B cell (primary cell): ENCODE measurements around the gene ADGRV1. TPM values are rescaled to one million over a fixed set of nuclear protein-coding genes. Genes with fewer than 3 reads are reported as not detected.

ENCODE experiments used
- ATAC-seq: fragments of 200-7000 bp; cut with Tn5 transposase; one replicate; pipeline ENCODE4 v1.10.0; 2021; ENCODE audit warnings: low read depth, mild to moderate bottlenecking, moderate number of reproducible peaks, moderate library complexity
- CTCF ChIA-PET: fragments of 350-600 bp; sonication (Branson Sonifier 250); formaldehyde crosslinking; loops from one replicate; lab custom pipeline; 2021; ENCODE audit warnings: antibody characterized with exemption, inconsistent platforms; lab: Charles Lee
- POLR2A ChIA-PET: fragments of 350-600 bp; sonication (Branson Sonifier 250); formaldehyde crosslinking; loops from one replicate; lab custom pipeline; 2021; ENCODE audit warnings: antibody characterized with exemption; lab: Charles Lee
- DNase-seq: peaks from one replicate; pipeline ENCODE4 v3.0.0; 2013
- H2AFZ ChIP-seq: 2 replicates; pipeline ENCODE4 v1.6.1; 2012; ENCODE audit warnings: mild to moderate bottlenecking, low read depth, low read length; ENCODE audit not compliant: insufficient read depth, poor library complexity, severe bottlenecking
- H3K27ac ChIP-seq, 2 donors: 1 replicate in 1 of 2; 2 replicates in 1 of 2; pipeline ENCODE4 v1.5.1; 2012 to 2013; ENCODE audit warnings: low read length in 2 of 2, mild to moderate bottlenecking in 2 of 2, moderate library complexity in 1 of 2
- H3K27me3 ChIP-seq, 4 experiments: fragments of 200-600 bp in 1 of 4; sonication (generic) in 1 of 4; replicated peaks in 1 of 4; 1 replicate in 2 of 4; 2 replicates in 2 of 4; pipeline versions ENCODE4 v1.6.1 to v1.7.0; 2013 to 2016; ENCODE audit warnings: low read length in 3 of 4, mild to moderate bottlenecking in 2 of 4, mixed read lengths in 1 of 4, moderate library complexity in 1 of 4; ENCODE audit not compliant: insufficient read depth in 4 of 4, control insufficient read depth in 3 of 4; ENCODE audit errors: control extremely low read depth in 1 of 4
- H3K36me3 ChIP-seq, 2 experiments: replicated peaks in 1 of 2; 1 replicate in 1 of 2; 2 replicates in 1 of 2; pipeline versions ENCODE4 v1.6.1 to v1.7.1; 2013; ENCODE audit warnings: low read length in 1 of 2; ENCODE audit not compliant: insufficient read depth in 2 of 2, control insufficient read depth in 1 of 2; ENCODE audit errors: control extremely low read depth in 1 of 2, extremely low read depth in 1 of 2
- H3K4me1 ChIP-seq, 2 donors: fragments of 200-600 bp in 1 of 2; sonication (generic) in 1 of 2; 1 replicate in 1 of 2; 2 replicates in 1 of 2; pipeline versions ENCODE4 v1.5.1 to v1.6.1; 2013 to 2017; ENCODE audit warnings: low read length in 2 of 2; ENCODE audit not compliant: control insufficient read depth in 2 of 2, insufficient read depth in 2 of 2
- H3K4me2 ChIP-seq: replicated peaks from 2 replicates; pipeline ENCODE3; 2012; ENCODE audit warnings: mild to moderate bottlenecking, low read depth, low read length; ENCODE audit not compliant: poor library complexity, severe bottlenecking
- H3K4me3 ChIP-seq, 5 experiments: fragments of 200-600 bp in 1 of 5; sonication (generic) in 1 of 5; 1 replicate in 3 of 5; 2 replicates in 2 of 5; pipeline versions ENCODE4 v1.5.1 to v1.7.0; 2011 to 2016; ENCODE audit warnings: low read length in 4 of 5, mild to moderate bottlenecking in 4 of 5, low read depth in 2 of 5, control low read depth in 1 of 5, moderate library complexity in 1 of 5; ENCODE audit not compliant: insufficient read depth in 1 of 5; ENCODE audit errors: control extremely low read depth in 1 of 5, extremely low read depth in 1 of 5
- H3K79me2 ChIP-seq: fragments of 200-600 bp; sonication (generic); one replicate; pipeline ENCODE4 v1.6.0; 2016; ENCODE audit warnings: low read length; ENCODE audit not compliant: control insufficient read depth, insufficient read depth
- H3K9ac ChIP-seq: fragments of 200-600 bp; sonication (generic); 2 replicates; pipeline ENCODE4 v1.6.1; 2017; ENCODE audit warnings: mild to moderate bottlenecking, low read length, moderate library complexity
- H3K9me3 ChIP-seq, 3 donors: one replicate each; pipeline versions ENCODE4 v1.6.1 to v1.7.1; 2013; ENCODE audit warnings: low read length in 2 of 3; ENCODE audit not compliant: control insufficient read depth in 2 of 3, insufficient read depth in 1 of 3; ENCODE audit errors: control extremely low read depth in 1 of 3
- H4K20me1 ChIP-seq: 2 replicates; pipeline ENCODE4 v1.6.0; 2012; ENCODE audit warnings: mild to moderate bottlenecking, low read length; ENCODE audit not compliant: insufficient read depth, control insufficient read depth, poor library complexity, severe bottlenecking
- H3K27ac Mint-ChIP-seq: one replicate; pipeline ENCODE4 v1.8.0; 2021; ENCODE audit warnings: mixed read lengths
- H3K27me3 Mint-ChIP-seq: one replicate; pipeline ENCODE4 v1.8.0; 2021; ENCODE audit warnings: mixed read lengths
- H3K4me1 Mint-ChIP-seq: one replicate; pipeline ENCODE4 v1.8.0; 2021; ENCODE audit warnings: mixed read lengths
- H3K4me3 Mint-ChIP-seq: one replicate; pipeline ENCODE4 v1.8.0; 2021; ENCODE audit warnings: mixed read lengths
- H3K9me3 Mint-ChIP-seq: one replicate; pipeline ENCODE4 v1.8.0; 2022; ENCODE audit warnings: mixed read lengths; ENCODE audit not compliant: insufficient read depth
- EZH2 ChIP-seq: IDR thresholded peaks from 2 replicates; pipeline ENCODE4 v1.6.1; 2012; ENCODE audit warnings: borderline replicate concordance, low read depth, mild to moderate bottlenecking, moderate library complexity, low read length; ENCODE audit not compliant: insufficient read depth, poor library complexity, severe bottlenecking
- WGBS: methylation state at CpG from one replicate; pipeline ENCODE4 v1.1.5; 2013; ENCODE audit warnings: missing lambda C conversion rate; ENCODE audit not compliant: insufficient coverage; 5-methylcytosine and 5-hydroxymethylcytosine counted together
- intact Hi-C: fragments of 100-400 bp; cut with micrococcal nuclease; formaldehyde crosslinking; loops from one replicate; pipeline ENCODE4 v1.10.0; 2022
- polyA plus RNA-seq: library from polyadenylated mRNA; depleted of rRNA; stranded (reverse); fragments of >200 nt; gene quantifications from 2 replicates; pipeline ENCODE4 v1.2.3, GENCODE V29; 2012
- total RNA-seq, 2 donors: library from RNA; stranded (reverse); fragments of 120-200 nt in 1 of 2; gene quantifications; 1 replicate in 1 of 2; 2 replicates in 1 of 2; pipeline versions ENCODE4 v1.2.3 to v1.2.4, GENCODE V29; 2013 to 2022
- TF ChIP-seq, protein P1 (sequence below): fragments of 200-600 bp; IDR thresholded peaks from one replicate; pipeline ENCODE4 v1.8.0; 2022; ENCODE audit warnings: antibody characterized with exemption, mild to moderate bottlenecking

Gene ADGRV1
- total and polyA plus RNA-seq, 2 donors (not counting 1 experiment from before 2014, with no cell fraction given): 0.07 TPM; not detected in 1

DNA sequence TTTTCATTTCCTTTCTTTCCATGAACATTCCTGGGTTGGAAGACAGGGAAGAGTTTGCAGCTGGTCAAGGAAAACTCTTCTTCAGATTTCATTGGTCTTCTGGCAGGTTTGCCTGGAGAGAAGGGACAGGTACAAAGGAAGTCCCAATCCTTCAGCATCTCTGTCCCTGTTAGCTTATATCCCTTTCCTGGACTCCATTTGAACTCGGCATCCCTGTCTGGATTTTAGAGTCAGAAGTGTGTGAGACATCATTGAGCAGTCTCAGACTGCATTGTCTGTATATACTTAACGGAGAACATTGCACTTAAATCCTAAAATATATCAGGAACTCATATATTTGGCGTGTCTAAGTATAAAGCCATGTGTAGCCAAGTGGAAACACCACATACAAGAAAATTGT lies 54.9 kb downstream of the ADGRV1 start:
- ChIA-PET POLR2A (no interaction called here), CTCF (no interaction called here)
- DNase-seq (no peak), ATAC-seq (no peak)
- no peaks in the 10 kb centered on the region for H3K4me1 Mint-ChIP-seq
- no peak overlapping the region for H2AFZ ChIP-seq
- H3K4me2 ChIP-seq: no peak overlapping the region
- no peaks in the 10 kb centered on the region for H3K36me3 ChIP-seq
- H3K79me2 ChIP-seq: no peaks in the 10 kb centered on the region
- no peaks in the 10 kb centered on the region for H3K9me3 Mint-ChIP-seq
- H4K20me1 ChIP-seq: no peaks in the 10 kb centered on the region
- H3K27me3 Mint-ChIP-seq: peaks cover 2% of the 10 kb centered on the region
- H3K9ac ChIP-seq: no peak overlapping the region
- H3K4me3 Mint-ChIP-seq: no peak overlapping the region
- no peaks in the 10 kb centered on the region for H3K9me3 ChIP-seq
- H3K27ac Mint-ChIP-seq: no peak overlapping the region
- H3K4me1 ChIP-seq: no peaks in the 10 kb centered on the region
- H3K4me3 ChIP-seq: no peak overlapping the region
- TF ChIP-seq EZH2: no peak
- TF ChIP-seq, protein P1, sequence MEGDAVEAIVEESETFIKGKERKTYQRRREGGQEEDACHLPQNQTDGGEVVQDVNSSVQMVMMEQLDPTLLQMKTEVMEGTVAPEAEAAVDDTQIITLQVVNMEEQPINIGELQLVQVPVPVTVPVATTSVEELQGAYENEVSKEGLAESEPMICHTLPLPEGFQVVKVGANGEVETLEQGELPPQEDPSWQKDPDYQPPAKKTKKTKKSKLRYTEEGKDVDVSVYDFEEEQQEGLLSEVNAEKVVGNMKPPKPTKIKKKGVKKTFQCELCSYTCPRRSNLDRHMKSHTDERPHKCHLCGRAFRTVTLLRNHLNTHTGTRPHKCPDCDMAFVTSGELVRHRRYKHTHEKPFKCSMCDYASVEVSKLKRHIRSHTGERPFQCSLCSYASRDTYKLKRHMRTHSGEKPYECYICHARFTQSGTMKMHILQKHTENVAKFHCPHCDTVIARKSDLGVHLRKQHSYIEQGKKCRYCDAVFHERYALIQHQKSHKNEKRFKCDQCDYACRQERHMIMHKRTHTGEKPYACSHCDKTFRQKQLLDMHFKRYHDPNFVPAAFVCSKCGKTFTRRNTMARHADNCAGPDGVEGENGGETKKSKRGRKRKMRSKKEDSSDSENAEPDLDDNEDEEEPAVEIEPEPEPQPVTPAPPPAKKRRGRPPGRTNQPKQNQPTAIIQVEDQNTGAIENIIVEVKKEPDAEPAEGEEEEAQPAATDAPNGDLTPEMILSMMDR: no peak
- no peak overlapping the region for H3K27ac ChIP-seq
- no CpG with 5 or more reads among the region's 3 CpGs for WGBS
- intact Hi-C loops: no loop called here
- H3K27me3 ChIP-seq: no peaks in the 10 kb centered on the region

DNA sequence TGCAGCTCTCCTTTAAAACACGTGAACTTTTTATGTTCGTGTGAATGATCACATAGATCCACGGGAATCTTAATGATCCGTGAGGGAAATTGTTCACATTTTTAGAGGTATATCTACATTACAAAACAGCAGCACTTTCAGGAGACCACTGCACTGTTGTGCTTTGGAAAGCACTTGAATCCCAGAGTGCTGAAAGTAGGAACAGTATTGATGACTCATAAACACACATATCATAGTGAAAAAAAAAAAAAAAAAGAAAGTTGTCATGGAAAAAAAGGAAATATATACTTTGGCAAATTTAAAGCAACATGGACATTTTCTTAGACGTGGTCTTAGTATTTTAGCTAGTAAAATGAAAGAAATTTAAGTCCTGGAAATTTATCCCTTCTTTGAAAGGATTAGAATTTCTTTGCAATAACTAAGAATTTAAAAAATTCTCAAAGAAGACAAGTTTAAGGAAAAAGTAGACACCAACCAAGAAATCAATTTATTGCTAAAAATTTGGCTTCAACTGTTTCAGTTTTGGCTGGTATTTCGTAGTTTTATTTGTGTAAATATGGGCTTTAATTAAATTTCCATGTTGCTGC lies 55.4 kb downstream of the ADGRV1 start:
- no peaks in the 10 kb centered on the region for H3K9me3 ChIP-seq
- no peaks in the 10 kb centered on the region for H3K79me2 ChIP-seq
- CTCF ChIA-PET: no interaction called here
- Mint-ChIP-seq H3K9me3 (no peaks in the 10 kb centered on the region), H3K27me3 (no peaks in the 10 kb centered on the region), H3K27ac (no peak overlapping the region), H3K4me3 (no peak overlapping the region), H3K4me1 (no peaks in the 10 kb centered on the region)
- DNase-seq (no peak), ATAC-seq (no peak)
- POLR2A ChIA-PET: no interaction called here
- no peaks in the 10 kb centered on the region for H3K36me3 ChIP-seq
- no peak overlapping the region for H3K27ac ChIP-seq
- no peak overlapping the region for H3K4me2 ChIP-seq
- no peak overlapping the region for H2AFZ ChIP-seq
- TF ChIP-seq, protein P1: no peak
- TF ChIP-seq EZH2: no peak
- no peaks in the 10 kb centered on the region for H3K4me1 ChIP-seq
- no peaks in the 10 kb centered on the region for H4K20me1 ChIP-seq
- no CpG with 5 or more reads among the region's 6 CpGs for WGBS
- H3K27me3 ChIP-seq: no peaks in the 10 kb centered on the region
- H3K9ac ChIP-seq: no peak overlapping the region
- no peak overlapping the region for H3K4me3 ChIP-seq
- intact Hi-C loops: no loop called here
